GM23338 (cell line): Measurements from ENCODE around the gene DYSF. TPM values are rescaled to one million over a fixed set of nuclear protein-coding genes. Genes with fewer than 3 reads are reported as not detected.

Source experiments
- ATAC-seq: fragments of 200-7000 bp; cut with Tn5 transposase; 3 replicates; pipeline ENCODE4 v1.9.1; 2020
- DNase-seq: peaks from one replicate; pipeline ENCODE4 v3.0.0-alpha.2; 2015; ENCODE audit warnings: low spot score
- H2AFZ ChIP-seq: fragments of 200-600 bp; sonication (generic); 2 replicates; pipeline ENCODE4 v1.8.0; 2016; ENCODE audit warnings: antibody characterized with exemption, mild to moderate bottlenecking, moderate library complexity
- H3F3A ChIP-seq: fragments of 200-600 bp; sonication (generic); replicated peaks from 2 replicates; pipeline ENCODE4 v1.8.0; 2017; ENCODE audit warnings: antibody characterized with exemption, mixed run types, low read depth
- H3K27ac ChIP-seq: fragments of 200-600 bp; sonication (generic); 2 replicates; pipeline ENCODE4 v1.6.1; 2016; ENCODE audit warnings: low read depth
- H3K27me3 ChIP-seq: fragments of 200-600 bp; sonication (generic); 2 replicates; pipeline ENCODE4 v1.8.0; 2016; ENCODE audit warnings: mild to moderate bottlenecking, mixed run types, moderate library complexity; ENCODE audit not compliant: insufficient read depth
- H3K36me3 ChIP-seq: fragments of 200-600 bp; sonication (generic); 2 replicates; pipeline ENCODE4 v1.8.0; 2016; ENCODE audit warnings: mild to moderate bottlenecking; ENCODE audit not compliant: insufficient read depth
- H3K4me1 ChIP-seq: fragments of 200-600 bp; sonication (generic); 2 replicates; pipeline ENCODE4 v1.8.0; 2016; ENCODE audit warnings: mild to moderate bottlenecking, moderate library complexity; ENCODE audit not compliant: insufficient read depth
- H3K4me2 ChIP-seq: fragments of 200-600 bp; sonication (generic); 2 replicates; pipeline ENCODE4 v1.7.1; 2017; ENCODE audit warnings: mixed run types
- H3K4me3 ChIP-seq: fragments of 200-600 bp; sonication (generic); 2 replicates; pipeline ENCODE4 v1.6.1; 2016; ENCODE audit warnings: mixed run types
- H3K79me2 ChIP-seq: fragments of 200-600 bp; sonication (generic); replicated peaks from 2 replicates; pipeline ENCODE4 v1.8.0; 2017; ENCODE audit warnings: mild to moderate bottlenecking; ENCODE audit not compliant: insufficient read depth
- H3K9me2 ChIP-seq: fragments of 200-600 bp; sonication (generic); 2 replicates; pipeline ENCODE4 v1.8.0; 2017; ENCODE audit not compliant: insufficient read depth
- H4K20me1 ChIP-seq: fragments of 200-600 bp; sonication (generic); replicated peaks from 2 replicates; pipeline ENCODE4 v1.8.0; 2017; ENCODE audit warnings: mild to moderate bottlenecking; ENCODE audit not compliant: insufficient read depth
- H3K27ac Mint-ChIP-seq: 2 replicates; pipeline ENCODE4 v1.8.0; 2020; ENCODE audit warnings: inconsistent platforms, mild to moderate bottlenecking, moderate library complexity, mixed read lengths
- H3K27me3 Mint-ChIP-seq: 3 replicates; pipeline ENCODE4 v1.8.0; 2022; ENCODE audit warnings: low read depth, mild to moderate bottlenecking, moderate library complexity, mixed read lengths, inconsistent platforms; ENCODE audit not compliant: insufficient read depth, poor library complexity
- H3K36me3 Mint-ChIP-seq: 3 replicates; pipeline ENCODE4 v1.8.0; 2021; ENCODE audit warnings: low read depth, mild to moderate bottlenecking, inconsistent platforms, moderate library complexity, mixed read lengths
- H3K4me1 Mint-ChIP-seq: 3 replicates; pipeline ENCODE4 v1.8.0; 2020; ENCODE audit warnings: mild to moderate bottlenecking, inconsistent platforms, mixed read lengths
- H3K4me3 Mint-ChIP-seq: 3 replicates; pipeline ENCODE4 v1.8.0; 2021; ENCODE audit warnings: moderate library complexity, mild to moderate bottlenecking, inconsistent platforms, mixed read lengths
- H3K9me3 Mint-ChIP-seq: 3 replicates; pipeline ENCODE4 v1.8.0; 2020; ENCODE audit warnings: moderate library complexity, mild to moderate bottlenecking, inconsistent platforms, mixed read lengths
- CREB1 ChIP-seq: fragments of 250-450 bp; sonication (Bioruptor Pico); IDR thresholded peaks from 2 replicates; pipeline ENCODE4 v1.5.0; 2020; ENCODE audit warnings: low read depth, mild to moderate bottlenecking, moderate library complexity
- EZH2 ChIP-seq: fragments of 200-600 bp; sonication (generic); IDR thresholded peaks from one replicate; pipeline ENCODE4 v1.8.0; 2017; ENCODE audit warnings: antibody characterized with exemption, mild to moderate bottlenecking, low read depth; ENCODE audit not compliant: unreplicated experiment
- EZH2phosphoT487 ChIP-seq: fragments of 200-600 bp; sonication (generic); IDR thresholded peaks from one replicate; pipeline ENCODE4 v1.8.1; 2018; ENCODE audit warnings: antibody characterized with exemption; ENCODE audit not compliant: unreplicated experiment
- JUNB ChIP-seq: IDR thresholded peaks from one replicate; pipeline ENCODE4 v1.6.1; 2016; ENCODE audit warnings: antibody characterized with exemption; ENCODE audit not compliant: unreplicated experiment
- NANOG ChIP-seq: IDR thresholded peaks from 2 replicates; pipeline ENCODE4 v1.6.1; 2016; ENCODE audit warnings: antibody characterized with exemption, borderline replicate concordance
- POLR2AphosphoS5 ChIP-seq: IDR thresholded peaks from 2 replicates; pipeline ENCODE4 v1.6.1; 2016; ENCODE audit warnings: antibody characterized with exemption, low read depth
- STAT1 ChIP-seq: IDR thresholded peaks from one replicate; pipeline ENCODE4 v1.6.1; 2016; ENCODE audit warnings: antibody characterized with exemption; ENCODE audit not compliant: unreplicated experiment
- ZNF114 ChIP-seq: fragments of 250-450 bp; sonication (Bioruptor Pico); IDR thresholded peaks from 2 replicates; pipeline ENCODE4 v1.5.0; 2020; ENCODE audit warnings: mild to moderate bottlenecking, moderate library complexity
- ZNF331 ChIP-seq: fragments of 250-450 bp; sonication (Bioruptor Pico); IDR thresholded peaks from 2 replicates; pipeline ENCODE4 v1.5.0; 2020; ENCODE audit warnings: low read depth, mild to moderate bottlenecking, moderate library complexity
- polyA plus RNA-seq: library from polyadenylated mRNA; unstranded; fragments of >200 nt; fragmentation: Nextera tagmentation; extraction: Ambion mirVana; gene quantifications from 2 replicates; pipeline ENCODE4 v1.2.1, GENCODE V29; 2016
- total RNA-seq: library from RNA; depleted of rRNA; stranded (reverse); fragments of >200 nt; shearing (Covaris generic); gene quantifications from 2 replicates; pipeline ENCODE4 v1.2.3, GENCODE V29; 2014
- TF ChIP-seq, protein P1 (sequence below): IDR thresholded peaks from one replicate; pipeline ENCODE4 v1.6.1; 2018; ENCODE audit warnings: antibody characterized with exemption; ENCODE audit not compliant: unreplicated experiment
- TF ChIP-seq, protein P2 (sequence below): fragments of 250-450 bp; sonication (Bioruptor Pico); IDR thresholded peaks from 2 replicates; pipeline ENCODE4 v1.5.0; 2020; ENCODE audit warnings: mild to moderate bottlenecking, moderate library complexity
- TF ChIP-seq, protein P3 (sequence below): IDR thresholded peaks from 2 replicates; pipeline ENCODE4 v1.6.1; 2016; ENCODE audit warnings: antibody characterized with exemption
- TF ChIP-seq, protein P4 (sequence below), 2 experiments: fragments of 200-600 bp in 1 of 2; sonication (generic) in 1 of 2; conservative IDR thresholded peaks; 2 replicates each; pipeline versions ENCODE4 v1.5.1 to v1.6.1; 2016 to 2017; ENCODE audit warnings: antibody characterized with exemption in 2 of 2, low read depth in 2 of 2, mild to moderate bottlenecking in 2 of 2, moderate library complexity in 1 of 2

The DYSF gene
- total and polyA plus RNA-seq, 2 experiments from 2014 or later: 7.3 to 21.3 TPM

DNA sequence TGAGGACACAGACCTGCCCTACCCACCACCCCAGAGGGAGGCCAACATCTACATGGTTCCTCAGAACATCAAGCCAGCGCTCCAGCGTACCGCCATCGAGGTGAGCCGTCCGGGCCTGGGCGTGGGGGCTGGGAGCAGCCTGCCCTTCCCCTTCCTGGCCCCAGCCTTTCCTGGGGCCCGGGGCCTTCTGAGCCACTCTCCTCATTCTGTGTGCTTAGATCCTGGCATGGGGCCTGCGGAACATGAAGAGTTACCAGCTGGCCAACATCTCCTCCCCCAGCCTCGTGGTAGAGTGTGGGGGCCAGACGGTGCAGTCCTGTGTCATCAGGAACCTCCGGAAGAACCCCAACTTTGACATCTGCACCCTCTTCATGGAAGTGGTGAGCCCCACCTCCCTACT lies 157.9 kb downstream of the DYSF start:
- Histone ChIP-seq H3K27me3 (no peaks in the 10 kb centered on the region), H3K4me3 (no peak overlapping the region), H4K20me1 (no peaks in the 10 kb centered on the region), H3F3A (no peaks in the 10 kb centered on the region), H3K36me3 (no peaks in the 10 kb centered on the region), H2AFZ (no peak overlapping the region), H3K79me2 (no peaks in the 10 kb centered on the region), H3K27ac (no peak overlapping the region), H3K4me1 (no peaks in the 10 kb centered on the region), H3K9me2 (0 out of 2 replicates have a peak, but pooled peaks cover 5% of the 10 kb centered on the region), H3K4me2 (no peak overlapping the region)
- ATAC-seq (no peak), DNase-seq (no peak)
- H3K4me3 Mint-ChIP-seq: no peak overlapping the region
- no peak for TF ChIP-seq EZH2phosphoT487
- TF ChIP-seq, protein P1, sequence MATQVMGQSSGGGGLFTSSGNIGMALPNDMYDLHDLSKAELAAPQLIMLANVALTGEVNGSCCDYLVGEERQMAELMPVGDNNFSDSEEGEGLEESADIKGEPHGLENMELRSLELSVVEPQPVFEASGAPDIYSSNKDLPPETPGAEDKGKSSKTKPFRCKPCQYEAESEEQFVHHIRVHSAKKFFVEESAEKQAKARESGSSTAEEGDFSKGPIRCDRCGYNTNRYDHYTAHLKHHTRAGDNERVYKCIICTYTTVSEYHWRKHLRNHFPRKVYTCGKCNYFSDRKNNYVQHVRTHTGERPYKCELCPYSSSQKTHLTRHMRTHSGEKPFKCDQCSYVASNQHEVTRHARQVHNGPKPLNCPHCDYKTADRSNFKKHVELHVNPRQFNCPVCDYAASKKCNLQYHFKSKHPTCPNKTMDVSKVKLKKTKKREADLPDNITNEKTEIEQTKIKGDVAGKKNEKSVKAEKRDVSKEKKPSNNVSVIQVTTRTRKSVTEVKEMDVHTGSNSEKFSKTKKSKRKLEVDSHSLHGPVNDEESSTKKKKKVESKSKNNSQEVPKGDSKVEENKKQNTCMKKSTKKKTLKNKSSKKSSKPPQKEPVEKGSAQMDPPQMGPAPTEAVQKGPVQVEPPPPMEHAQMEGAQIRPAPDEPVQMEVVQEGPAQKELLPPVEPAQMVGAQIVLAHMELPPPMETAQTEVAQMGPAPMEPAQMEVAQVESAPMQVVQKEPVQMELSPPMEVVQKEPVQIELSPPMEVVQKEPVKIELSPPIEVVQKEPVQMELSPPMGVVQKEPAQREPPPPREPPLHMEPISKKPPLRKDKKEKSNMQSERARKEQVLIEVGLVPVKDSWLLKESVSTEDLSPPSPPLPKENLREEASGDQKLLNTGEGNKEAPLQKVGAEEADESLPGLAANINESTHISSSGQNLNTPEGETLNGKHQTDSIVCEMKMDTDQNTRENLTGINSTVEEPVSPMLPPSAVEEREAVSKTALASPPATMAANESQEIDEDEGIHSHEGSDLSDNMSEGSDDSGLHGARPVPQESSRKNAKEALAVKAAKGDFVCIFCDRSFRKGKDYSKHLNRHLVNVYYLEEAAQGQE: no peak
- TF ChIP-seq NANOG: no peak
- TF ChIP-seq EZH2: no peak
- no peak for TF ChIP-seq JUNB
- TF ChIP-seq, protein P2, sequence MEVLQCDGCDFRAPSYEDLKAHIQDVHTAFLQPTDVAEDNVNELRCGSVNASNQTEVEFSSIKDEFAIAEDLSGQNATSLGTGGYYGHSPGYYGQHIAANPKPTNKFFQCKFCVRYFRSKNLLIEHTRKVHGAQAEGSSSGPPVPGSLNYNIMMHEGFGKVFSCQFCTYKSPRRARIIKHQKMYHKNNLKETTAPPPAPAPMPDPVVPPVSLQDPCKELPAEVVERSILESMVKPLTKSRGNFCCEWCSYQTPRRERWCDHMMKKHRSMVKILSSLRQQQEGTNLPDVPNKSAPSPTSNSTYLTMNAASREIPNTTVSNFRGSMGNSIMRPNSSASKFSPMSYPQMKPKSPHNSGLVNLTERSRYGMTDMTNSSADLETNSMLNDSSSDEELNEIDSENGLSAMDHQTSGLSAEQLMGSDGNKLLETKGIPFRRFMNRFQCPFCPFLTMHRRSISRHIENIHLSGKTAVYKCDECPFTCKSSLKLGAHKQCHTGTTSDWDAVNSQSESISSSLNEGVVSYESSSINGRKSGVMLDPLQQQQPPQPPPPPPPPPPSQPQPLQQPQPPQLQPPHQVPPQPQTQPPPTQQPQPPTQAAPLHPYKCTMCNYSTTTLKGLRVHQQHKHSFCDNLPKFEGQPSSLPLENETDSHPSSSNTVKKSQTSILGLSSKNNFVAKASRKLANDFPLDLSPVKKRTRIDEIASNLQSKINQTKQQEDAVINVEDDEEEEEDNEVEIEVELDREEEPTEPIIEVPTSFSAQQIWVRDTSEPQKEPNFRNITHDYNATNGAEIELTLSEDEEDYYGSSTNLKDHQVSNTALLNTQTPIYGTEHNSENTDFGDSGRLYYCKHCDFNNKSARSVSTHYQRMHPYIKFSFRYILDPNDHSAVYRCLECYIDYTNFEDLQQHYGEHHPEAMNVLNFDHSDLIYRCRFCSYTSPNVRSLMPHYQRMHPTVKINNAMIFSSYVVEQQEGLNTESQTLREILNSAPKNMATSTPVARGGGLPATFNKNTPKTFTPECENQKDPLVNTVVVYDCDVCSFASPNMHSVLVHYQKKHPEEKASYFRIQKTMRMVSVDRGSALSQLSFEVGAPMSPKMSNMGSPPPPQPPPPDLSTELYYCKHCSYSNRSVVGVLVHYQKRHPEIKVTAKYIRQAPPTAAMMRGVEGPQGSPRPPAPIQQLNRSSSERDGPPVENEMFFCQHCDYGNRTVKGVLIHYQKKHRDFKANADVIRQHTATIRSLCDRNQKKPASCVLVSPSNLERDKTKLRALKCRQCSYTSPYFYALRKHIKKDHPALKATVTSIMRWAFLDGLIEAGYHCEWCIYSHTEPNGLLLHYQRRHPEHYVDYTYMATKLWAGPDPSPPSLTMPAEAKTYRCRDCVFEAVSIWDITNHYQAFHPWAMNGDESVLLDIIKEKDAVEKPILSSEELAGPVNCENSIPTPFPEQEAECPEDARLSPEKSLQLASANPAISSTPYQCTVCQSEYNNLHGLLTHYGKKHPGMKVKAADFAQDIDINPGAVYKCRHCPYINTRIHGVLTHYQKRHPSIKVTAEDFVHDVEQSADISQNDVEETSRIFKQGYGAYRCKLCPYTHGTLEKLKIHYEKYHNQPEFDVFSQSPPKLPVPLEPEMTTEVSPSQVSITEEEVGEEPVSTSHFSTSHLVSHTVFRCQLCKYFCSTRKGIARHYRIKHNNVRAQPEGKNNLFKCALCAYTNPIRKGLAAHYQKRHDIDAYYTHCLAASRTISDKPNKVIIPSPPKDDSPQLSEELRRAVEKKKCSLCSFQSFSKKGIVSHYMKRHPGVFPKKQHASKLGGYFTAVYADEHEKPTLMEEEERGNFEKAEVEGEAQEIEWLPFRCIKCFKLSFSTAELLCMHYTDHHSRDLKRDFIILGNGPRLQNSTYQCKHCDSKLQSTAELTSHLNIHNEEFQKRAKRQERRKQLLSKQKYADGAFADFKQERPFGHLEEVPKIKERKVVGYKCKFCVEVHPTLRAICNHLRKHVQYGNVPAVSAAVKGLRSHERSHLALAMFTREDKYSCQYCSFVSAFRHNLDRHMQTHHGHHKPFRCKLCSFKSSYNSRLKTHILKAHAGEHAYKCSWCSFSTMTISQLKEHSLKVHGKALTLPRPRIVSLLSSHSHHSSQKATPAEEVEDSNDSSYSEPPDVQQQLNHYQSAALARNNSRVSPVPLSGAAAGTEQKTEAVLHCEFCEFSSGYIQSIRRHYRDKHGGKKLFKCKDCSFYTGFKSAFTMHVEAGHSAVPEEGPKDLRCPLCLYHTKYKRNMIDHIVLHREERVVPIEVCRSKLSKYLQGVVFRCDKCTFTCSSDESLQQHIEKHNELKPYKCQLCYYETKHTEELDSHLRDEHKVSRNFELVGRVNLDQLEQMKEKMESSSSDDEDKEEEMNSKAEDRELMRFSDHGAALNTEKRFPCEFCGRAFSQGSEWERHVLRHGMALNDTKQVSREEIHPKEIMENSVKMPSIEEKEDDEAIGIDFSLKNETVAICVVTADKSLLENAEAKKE: no peak
- TF ChIP-seq, protein P3, sequence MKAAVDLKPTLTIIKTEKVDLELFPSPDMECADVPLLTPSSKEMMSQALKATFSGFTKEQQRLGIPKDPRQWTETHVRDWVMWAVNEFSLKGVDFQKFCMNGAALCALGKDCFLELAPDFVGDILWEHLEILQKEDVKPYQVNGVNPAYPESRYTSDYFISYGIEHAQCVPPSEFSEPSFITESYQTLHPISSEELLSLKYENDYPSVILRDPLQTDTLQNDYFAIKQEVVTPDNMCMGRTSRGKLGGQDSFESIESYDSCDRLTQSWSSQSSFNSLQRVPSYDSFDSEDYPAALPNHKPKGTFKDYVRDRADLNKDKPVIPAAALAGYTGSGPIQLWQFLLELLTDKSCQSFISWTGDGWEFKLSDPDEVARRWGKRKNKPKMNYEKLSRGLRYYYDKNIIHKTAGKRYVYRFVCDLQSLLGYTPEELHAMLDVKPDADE: no peak
- TF ChIP-seq ZNF331 (CRISPR knock-in tag): no peak
- TF ChIP-seq CREB1 (CRISPR knock-in tag): no peak
- TF ChIP-seq STAT1: no peak
- TF ChIP-seq, protein P4, sequence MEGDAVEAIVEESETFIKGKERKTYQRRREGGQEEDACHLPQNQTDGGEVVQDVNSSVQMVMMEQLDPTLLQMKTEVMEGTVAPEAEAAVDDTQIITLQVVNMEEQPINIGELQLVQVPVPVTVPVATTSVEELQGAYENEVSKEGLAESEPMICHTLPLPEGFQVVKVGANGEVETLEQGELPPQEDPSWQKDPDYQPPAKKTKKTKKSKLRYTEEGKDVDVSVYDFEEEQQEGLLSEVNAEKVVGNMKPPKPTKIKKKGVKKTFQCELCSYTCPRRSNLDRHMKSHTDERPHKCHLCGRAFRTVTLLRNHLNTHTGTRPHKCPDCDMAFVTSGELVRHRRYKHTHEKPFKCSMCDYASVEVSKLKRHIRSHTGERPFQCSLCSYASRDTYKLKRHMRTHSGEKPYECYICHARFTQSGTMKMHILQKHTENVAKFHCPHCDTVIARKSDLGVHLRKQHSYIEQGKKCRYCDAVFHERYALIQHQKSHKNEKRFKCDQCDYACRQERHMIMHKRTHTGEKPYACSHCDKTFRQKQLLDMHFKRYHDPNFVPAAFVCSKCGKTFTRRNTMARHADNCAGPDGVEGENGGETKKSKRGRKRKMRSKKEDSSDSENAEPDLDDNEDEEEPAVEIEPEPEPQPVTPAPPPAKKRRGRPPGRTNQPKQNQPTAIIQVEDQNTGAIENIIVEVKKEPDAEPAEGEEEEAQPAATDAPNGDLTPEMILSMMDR (conservative IDR thresholded peaks at IDR 0.05; ENCODE audit: low read depth in 2 of 2): no peak
- TF ChIP-seq POLR2AphosphoS5: no peak
- TF ChIP-seq ZNF114 (CRISPR knock-in tag): no peak
- H3K27me3 Mint-ChIP-seq: peaks cover 14% of the 10 kb centered on the region
- no peak overlapping the region for H3K27ac Mint-ChIP-seq
- H3K9me3 Mint-ChIP-seq: no peaks in the 10 kb centered on the region
- peaks cover 2% of the 10 kb centered on the region; the same call in 2 of the 3 replicates for H3K36me3 Mint-ChIP-seq
- no peaks in the 10 kb centered on the region; the same call in 2 of the 3 replicates for H3K4me1 Mint-ChIP-seq
